ENCODE measurements around the gene VSIR.

VSIR gene

DNA sequence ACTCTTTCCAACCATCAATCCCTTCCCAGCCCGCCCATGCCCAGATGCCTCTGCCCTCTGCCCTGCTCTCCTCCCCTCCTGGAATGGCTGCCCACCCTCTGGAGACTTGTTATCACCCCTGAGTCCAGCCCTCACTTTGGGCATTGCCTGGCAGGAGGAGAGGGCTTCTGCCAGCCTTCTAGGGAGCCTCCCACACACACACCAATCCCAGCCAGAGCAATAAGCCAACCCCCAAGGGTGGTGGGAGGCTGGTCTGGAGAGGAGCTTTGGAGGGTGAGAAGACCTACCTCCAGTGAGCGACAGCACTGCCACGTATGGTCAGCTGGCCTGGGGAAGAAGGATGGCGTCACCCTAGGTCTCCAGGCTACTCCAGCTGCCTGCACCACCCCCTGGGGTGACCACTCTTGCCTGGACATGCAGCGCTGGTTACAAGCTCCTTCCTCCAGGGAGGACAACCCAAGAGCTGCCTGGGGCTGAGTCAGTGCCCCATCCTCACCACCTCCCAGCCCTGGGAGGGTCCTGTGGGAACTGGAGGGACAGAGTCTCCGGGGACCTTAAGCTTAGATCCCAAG is 62.2 kb downstream of the VSIR start:
- no peak for DNase-seq

DNA sequence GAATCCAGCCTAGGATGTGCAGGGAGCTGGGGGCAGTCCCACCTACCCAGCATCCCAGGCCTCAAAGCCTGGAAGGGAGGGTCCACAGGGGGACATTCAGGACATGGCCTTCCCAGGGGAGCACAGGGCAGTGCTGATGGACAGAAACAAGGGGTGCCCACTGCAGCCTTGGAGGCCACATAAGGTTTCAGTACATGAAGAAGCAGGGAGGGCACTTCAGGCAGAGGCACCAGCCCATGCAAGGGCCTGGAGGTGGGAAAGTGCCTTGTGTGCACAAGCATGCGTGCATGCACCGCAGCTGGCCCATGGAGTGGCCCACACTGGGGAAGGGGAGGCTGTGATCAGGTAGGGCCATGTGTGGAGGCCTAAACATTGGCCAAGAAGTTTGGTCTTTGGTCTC is 62.8 kb downstream of the VSIR start:
- DNase-seq = no peak

DNA sequence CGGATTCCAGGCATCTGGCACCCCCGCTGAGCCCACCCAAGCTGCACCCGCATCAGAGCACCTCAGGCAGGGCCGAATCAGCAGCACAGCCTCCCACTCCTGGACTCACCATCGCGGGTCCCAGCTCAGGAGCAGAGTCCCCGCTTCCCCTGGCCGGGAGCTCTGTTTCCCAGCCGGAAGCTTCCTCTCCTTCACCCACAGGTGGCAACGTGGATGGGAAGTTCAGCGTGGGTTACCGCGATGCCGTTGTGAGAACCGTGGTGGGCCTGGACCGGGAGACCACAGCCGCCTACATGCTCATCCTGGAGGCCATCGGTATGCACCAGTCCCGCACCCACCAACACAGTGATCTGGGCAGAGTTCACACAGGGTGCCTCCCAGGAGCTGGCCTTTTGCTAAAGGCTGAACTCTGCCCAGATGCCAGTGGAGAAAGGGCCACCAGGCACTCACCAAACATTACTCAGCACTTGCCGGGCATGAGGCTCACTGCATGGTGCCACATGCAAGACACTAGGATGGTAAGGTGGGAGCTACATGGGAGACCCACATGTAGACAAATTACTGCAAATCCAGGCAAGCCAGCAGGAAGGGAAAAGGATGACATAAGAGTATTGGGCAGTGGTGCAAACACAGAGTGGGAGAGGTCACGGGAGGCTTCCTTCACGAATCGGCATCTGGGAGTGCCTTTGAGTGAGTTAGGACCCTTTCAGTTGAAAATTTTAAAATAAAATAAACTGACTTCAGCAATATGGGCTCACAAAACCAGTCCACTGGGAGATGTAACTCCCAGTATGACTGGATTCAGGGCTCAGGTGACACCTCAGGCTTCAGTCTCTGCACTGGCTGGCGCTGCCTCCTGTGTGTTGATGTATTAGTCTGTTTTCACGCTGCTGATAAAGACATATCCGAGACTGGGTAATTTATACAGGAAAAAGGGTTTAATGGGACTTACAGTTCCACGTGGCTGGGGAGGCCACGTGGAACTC is 64.1 kb downstream of the VSIR start:
- DNase-seq = no peak

DNA sequence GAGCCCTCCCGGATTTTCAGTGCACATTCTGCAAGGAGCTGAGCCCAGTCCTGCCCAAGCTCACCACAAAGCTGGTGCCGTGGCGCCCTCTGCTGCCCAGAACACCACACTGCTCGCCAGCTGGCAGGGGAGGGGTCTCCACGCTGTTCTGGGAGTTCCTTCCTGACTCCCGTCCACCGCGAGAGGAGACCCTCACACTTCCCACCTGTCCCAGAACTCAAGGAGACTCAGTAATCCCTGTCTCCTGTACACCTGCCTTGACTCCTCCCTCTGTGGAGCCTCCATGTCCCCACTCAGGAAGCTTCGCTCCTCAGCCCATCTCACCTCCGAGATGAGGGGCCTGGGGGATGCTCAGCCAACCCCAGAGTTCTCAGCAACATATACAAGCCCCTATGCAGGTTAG is 65.0 kb downstream of the VSIR start:
- DNase-seq = peak; percentile 72

DNA sequence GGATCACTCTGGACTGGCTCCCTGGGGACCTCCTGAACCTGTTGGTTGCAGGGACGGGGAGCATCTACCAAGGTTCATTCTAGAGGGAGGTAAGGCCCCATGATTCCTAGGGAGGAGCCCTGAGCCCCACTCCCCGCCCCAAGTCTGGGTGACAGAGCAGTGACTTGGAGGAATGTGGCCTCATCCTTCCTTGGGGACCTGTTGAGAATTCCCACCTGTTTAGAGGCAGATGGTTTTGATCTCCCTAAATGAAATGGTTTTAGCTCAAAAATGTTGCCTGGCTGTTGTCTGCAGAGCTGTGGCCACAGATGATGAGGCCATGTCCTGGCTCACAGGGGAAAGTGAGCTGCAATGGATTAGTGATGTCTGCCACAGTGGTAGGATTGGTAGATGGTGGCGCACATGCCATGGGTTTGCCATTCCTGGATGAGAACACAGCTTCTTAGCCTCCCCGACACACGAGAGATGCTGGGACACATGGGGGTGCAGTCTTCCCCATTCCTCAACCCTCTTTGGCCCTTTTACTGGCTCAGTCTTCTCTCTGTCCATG is 66.0 kb downstream of the VSIR start:
- no peak for DNase-seq

DNA sequence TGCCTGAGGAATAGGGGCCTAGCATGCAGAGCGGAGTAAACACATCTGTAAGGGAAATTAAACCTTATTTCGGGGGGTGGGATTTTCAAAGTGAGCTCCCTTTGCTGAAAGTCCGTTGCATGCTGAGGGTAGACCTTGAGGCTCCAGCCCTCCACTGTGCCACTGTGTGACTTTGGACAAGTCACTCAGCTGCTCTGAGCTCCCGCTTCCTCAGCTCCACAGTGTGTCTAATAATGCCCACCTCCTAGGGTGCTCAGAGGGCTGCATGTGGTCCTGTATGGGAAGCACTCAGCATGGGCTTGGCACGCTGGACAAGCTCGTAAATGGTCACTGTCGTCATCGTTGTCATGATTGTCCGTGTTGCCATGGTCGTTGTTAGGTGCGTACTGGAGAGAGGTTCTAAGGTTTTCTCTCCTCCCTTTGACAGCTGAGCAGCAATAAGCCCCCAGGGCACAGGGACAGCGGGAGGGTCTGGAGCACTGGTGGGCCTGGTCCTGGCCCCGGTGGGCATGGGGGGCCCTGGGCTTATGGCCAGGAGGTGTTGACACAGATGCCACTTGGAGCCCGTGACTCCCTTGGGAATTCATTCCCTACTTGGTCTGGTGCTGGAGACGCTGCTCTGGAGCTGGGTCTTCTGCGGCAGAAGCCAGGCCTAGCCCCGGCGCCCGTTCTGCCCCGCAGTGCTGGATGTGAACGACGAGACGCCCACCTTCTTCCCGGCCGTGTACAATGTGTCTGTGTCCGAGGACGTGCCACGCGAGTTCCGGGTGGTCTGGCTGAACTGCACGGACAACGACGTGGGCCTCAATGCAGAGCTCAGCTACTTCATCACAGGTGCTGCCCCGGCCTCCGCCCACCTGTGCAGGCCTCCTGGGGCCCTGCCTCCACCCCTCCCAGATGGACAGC is 66.9 kb downstream of the VSIR start:
- no peak for DNase-seq

DNA sequence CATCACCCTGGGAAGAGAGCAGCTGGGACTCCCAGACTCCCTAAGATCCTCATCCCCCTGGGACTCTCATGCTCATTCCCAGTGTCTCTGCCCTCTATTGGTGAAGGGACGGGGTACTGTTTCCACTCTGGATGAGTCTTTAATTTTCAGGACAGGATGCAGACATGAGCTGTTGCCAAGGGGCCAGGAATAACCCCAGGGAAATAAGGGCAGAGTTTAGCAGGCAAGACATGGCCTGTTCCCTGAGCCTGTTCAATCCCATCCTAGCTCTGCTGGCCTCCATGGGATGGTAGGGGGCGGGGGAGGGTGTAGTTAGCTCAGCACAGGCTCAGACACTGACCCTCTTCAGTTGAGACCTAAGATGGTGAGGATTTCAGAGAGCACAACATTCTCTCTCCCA is 67.7 kb downstream of the VSIR start:
- no peak for DNase-seq

DNA sequence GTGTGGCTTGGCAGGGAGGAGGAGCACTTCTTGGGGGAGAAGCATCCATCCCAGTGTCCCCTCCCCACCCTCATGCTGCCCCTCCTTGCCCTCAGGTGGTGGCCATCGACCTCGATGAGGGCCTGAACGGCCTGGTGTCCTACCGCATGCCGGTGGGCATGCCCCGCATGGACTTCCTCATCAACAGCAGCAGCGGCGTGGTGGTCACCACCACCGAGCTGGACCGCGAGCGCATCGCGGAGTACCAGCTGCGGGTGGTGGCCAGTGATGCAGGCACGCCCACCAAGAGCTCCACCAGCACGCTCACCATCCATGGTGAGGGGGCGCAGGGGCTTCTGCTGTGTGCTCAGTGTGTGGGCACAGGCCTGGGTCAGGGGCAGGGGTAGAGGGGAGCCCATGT is 68.5 kb downstream of the VSIR start:
- DNase-seq = no peak

DNA sequence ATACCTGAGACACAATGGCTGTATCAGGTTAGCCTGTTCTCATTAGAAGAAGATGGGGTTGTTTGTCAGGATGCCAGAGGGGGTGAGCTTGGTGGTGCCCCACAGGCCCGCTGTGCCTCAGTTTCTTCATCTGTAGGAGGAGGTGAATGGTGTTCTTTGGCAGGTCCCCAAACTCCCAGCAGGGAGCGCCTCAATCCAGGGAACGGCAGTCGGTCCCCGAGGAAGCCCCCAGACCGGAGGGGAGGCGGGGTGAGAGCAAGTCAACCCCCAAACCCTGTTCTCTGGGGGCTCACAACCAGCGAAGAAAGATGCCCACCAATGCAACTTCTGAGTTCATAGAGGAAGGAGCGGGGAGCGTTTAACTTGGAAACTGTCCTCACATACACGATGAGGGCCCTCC is 69.7 kb downstream of the VSIR start:
- no peak for DNase-seq

DNA sequence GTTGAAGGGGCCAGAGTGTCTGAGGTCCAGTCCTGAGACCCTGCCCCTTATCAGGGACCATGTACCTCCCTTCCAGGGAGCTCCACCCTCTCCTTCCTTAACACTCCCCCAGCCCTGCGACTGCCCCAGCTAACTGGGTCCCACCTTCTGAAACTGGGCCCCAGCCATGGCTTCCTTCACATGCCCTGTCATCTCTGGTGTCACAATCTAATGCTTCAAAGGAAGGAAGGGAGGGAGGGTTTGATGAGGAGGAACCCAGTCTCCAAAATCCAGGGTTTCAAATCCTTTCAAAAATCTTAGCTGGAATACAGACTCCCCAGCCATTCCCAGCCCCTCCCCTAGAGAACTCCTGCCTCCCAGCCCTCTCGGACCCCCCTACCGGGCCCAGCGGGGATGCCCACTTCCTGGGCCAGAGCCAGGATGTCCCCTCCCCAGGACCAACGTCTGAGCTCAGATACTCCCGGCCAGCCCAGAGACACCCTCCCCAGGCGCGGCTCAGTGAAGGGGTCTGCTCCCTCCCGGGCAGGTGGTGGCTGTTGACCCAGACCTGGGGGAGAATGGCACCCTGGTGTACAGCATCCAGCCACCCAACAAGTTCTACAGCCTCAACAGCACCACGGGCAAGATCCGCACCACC is 71.7 kb downstream of the VSIR start:
- DNase-seq = no peak

DNA sequence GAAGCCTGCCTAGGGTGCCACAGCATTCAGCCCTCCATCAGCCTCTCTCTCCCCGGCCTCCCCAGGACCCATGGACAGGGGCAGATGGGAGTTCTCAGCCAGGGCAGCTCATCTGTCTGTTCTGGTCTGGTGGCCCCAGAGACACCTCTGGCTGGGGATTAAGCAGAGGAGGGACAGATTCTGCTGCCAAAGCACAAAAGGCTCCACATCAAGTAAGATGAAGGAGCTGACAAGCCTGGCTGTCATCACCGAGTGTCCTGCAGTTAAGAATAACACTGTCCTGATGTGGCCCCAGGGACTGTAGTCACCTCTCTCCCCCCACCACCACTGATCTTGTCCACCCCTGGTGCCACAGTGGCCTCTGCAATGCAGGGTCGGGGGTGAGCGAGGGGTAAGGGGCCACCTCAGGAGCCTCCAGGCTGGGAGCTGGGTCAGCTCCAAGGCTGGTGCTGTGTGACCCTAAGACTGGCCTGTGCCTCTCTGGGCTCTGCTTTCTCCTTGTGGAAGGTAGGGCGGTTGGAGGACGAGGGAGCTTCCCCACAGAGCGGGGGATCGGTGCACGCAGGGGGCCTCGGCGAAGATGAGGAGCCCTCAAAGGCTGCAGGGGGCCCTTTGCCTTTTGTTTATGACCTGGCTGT is 72.5 kb downstream of the VSIR start:
- DNase-seq = no peak

DNA sequence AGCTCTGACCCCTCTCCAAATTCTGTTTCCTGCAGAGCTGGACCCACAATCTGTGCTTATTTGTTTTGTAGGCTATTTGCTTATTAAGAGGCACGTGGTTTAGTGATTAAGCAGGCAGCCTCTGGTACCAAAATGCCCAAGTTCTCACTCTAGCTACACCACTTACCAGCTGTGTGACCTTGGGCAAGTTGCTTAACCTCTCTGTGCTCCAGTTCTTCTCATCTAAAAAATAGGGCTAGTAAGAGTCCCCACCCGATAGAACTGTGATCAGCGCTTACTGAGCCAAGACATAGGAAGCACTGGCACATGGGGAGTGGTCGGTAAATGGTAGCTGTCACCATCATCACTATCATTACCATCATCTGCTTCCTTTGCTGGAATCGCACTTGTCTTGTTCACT is 74.6 kb downstream of the VSIR start:
- DNase-seq = no peak

DNA sequence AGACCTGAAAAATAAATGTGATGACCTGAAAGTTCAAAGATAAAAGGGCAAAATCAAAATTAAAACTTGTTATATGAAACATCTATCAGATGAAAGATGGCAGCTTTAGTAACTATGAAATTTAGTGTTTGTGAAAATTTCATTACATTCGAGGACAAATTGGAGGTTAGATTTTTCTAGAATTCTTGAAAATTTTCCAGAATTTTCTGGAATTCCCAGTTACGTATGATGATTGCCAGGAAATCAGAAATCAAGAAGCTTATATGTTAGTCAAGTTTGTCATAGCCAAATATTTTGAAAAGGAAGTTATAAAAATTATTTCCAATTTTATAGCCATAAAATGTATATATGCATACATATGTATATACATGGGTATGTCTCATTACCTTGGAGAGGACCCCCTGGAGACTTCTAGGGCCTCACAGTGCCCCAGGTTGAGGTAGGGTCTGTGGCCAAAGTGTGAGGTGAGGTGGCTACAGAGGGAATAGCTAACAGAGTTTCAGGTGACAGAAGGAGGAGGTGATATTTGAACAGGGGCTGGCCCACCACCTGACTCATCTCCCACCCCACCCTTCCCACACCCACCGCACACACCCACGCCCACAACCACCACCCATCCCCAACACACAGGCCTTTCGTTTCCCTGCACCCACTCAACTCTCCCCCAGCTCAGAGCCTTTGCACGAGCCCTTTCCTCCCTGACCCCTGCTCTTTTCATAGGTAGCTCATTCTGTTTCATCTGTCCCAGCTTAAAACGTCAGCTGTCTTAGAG is 75.2 kb downstream of the VSIR start:
- DNase-seq = peak; percentile 40

All from stimulated activated CD4-positive, alpha-beta T cell treated with anti-CD3 and anti-CD28 coated beads, Interleukin-4, amount 100 ng/mL, for 1 hour (primary cell).